ENCODE measurements around the gene KRTAP22-2.

The KRTAP22-2 gene

GRCh38 chr21:30590297-30590696 is at the start of gene KRTAP22-2:
Gene KRTAP22-2 (minus strand): TSS chr21:30590397.
- DNase-seq = no peak

GRCh38 chr21:30638686-30639085 is 48.5 kb upstream of the KRTAP22-2 start:
- DNase-seq = no peak

- no peak for DNase-seq
Measured at GRCh38 chr21:30634906-30635305, 44.7 kb upstream of the KRTAP22-2 start, which contains the start of gene KRTAP20-2. Gene KRTAP20-2 (plus strand): TSS chr21:30635206. CDS start chr21:30635264, 58 bp downstream.

GRCh38 chr21:30629200-30629599 is 39.0 kb upstream of the KRTAP22-2 start:
- no peak for DNase-seq

GRCh38 chr21:30628109-30628508 is 37.9 kb upstream of the KRTAP22-2 start:
- DNase-seq = no peak

- no peak for DNase-seq
Measured at GRCh38 chr21:30625449-30626165, 35.4 kb upstream of the KRTAP22-2 start.

GRCh38 chr21:30623362-30623761 is 33.2 kb upstream of the KRTAP22-2 start:
- no peak for DNase-seq

GRCh38 chr21:30620522-30620921 is 30.3 kb upstream of the KRTAP22-2 start, which contains the start of gene KRTAP20-4:
Gene KRTAP20-4 (plus strand): TSS chr21:30620627.
- no peak for DNase-seq

GRCh38 chr21:30620080-30620479 is 29.9 kb upstream of the KRTAP22-2 start:
- DNase-seq = no peak

GRCh38 chr21:30616125-30616524 is 25.9 kb upstream of the KRTAP22-2 start, which contains the start of gene KRTAP20-1:
Gene KRTAP20-1 (plus strand): TSS chr21:30616425. CDS start chr21:30616455, 30 bp downstream.
- no peak for DNase-seq

- no peak for DNase-seq
Measured at GRCh38 chr21:30615199-30615598, 25.0 kb upstream of the KRTAP22-2 start.

GRCh38 chr21:30613836-30614235 is 23.6 kb upstream of the KRTAP22-2 start, which contains the start of gene KRTAP6-1:
Gene KRTAP6-1 (minus strand): TSS chr21:30613930. CDS start chr21:30613904, 26 bp downstream.
- DNase-seq = no peak

- no peak for DNase-seq
Measured at GRCh38 chr21:30612132-30612531, 21.9 kb upstream of the KRTAP22-2 start.

GRCh38 chr21:30605968-30606367 is 15.8 kb upstream of the KRTAP22-2 start:
- DNase-seq = no peak

- no peak for DNase-seq
Measured at GRCh38 chr21:30600787-30601186, 10.6 kb upstream of the KRTAP22-2 start, which contains the start of gene KRTAP22-1. Gene KRTAP22-1 (plus strand): TSS chr21:30601087.

- DNase-seq = no peak
Measured at GRCh38 chr21:30598802-30599201, 8.6 kb upstream of the KRTAP22-2 start, which contains the start of gene KRTAP6-2. Gene KRTAP6-2 (minus strand): TSS chr21:30598902. CDS start chr21:30598874, 28 bp downstream.

- DNase-seq = no peak
Measured at GRCh38 chr21:30592140-30592539, 1.9 kb upstream of the KRTAP22-2 start, which contains the start of gene KRTAP6-3. Gene KRTAP6-3 (plus strand): TSS chr21:30592440. CDS start chr21:30592446, 6 bp downstream.

GRCh38 chr21:30582870-30583269 is 7.3 kb downstream of the KRTAP22-2 start:
- DNase-seq = no peak

GRCh38 chr21:30580132-30580531 is 10.1 kb downstream of the KRTAP22-2 start:
- DNase-seq = no peak

- DNase-seq = no peak
Measured at GRCh38 chr21:30579346-30579745, 10.9 kb downstream of the KRTAP22-2 start.

- DNase-seq = no peak
Measured at GRCh38 chr21:30577766-30578165, 12.4 kb downstream of the KRTAP22-2 start.

GRCh38 chr21:30567617-30568016 is 22.6 kb downstream of the KRTAP22-2 start:
- DNase-seq = no peak

GRCh38 chr21:30563630-30564029 is 26.6 kb downstream of the KRTAP22-2 start:
- no peak for DNase-seq

- no peak for DNase-seq
Measured at GRCh38 chr21:30563072-30563471, 27.1 kb downstream of the KRTAP22-2 start.

All from NCI-H2107 (cell line).